Keratinocyte (primary cell): ENCODE results near the gene RILPL2. TPM values are rescaled to one million over a fixed set of nuclear protein-coding genes. Genes with fewer than 3 reads are reported as not detected.
"Not testable (repeated sequence)": the region's sequence is repeated elsewhere in the genome, so short reads cannot be mapped to it uniquely, and the experiment has no call there.

Experiments
- DNase-seq: peaks from one replicate; pipeline ENCODE4 v3.0.0-alpha.2; 2011; ENCODE audit warnings: low read depth, missing footprints, low spot score
- FAIRE-seq: peaks from 2 replicates; lab custom pipeline; 2011; peaks lifted over from hg19 to GRCh38; lab: Jason Lieb, UNC
- H2AFZ ChIP-seq: 2 replicates; pipeline ENCODE4 v1.6.0; 2012; ENCODE audit warnings: low read length, control low read depth, inconsistent platforms; ENCODE audit not compliant: control insufficient read depth
- H3K27ac ChIP-seq: 2 replicates; pipeline ENCODE4 v1.5.1; 2011; ENCODE audit warnings: low read length; ENCODE audit not compliant: control insufficient read depth, insufficient read depth
- H3K27me3 ChIP-seq: 3 replicates; pipeline ENCODE4 v1.6.0; 2011; ENCODE audit warnings: low read length; ENCODE audit not compliant: control insufficient read depth, insufficient read depth; ENCODE audit errors: extremely low read depth
- H3K36me3 ChIP-seq, 2 experiments: 2 replicates in 1 of 2; 3 replicates in 1 of 2; pipeline ENCODE4 v1.5.1; 2011; ENCODE audit warnings: low read length in 2 of 2, mild to moderate bottlenecking in 1 of 2; ENCODE audit not compliant: control insufficient read depth in 2 of 2, insufficient read depth in 2 of 2; ENCODE audit errors: extremely low read depth in 1 of 2
- H3K4me1 ChIP-seq: 3 replicates; pipeline ENCODE4 v1.5.1; 2011; ENCODE audit warnings: low read length; ENCODE audit not compliant: control insufficient read depth, insufficient read depth; ENCODE audit errors: extremely low read depth
- H3K4me2 ChIP-seq: 3 replicates; pipeline ENCODE4 v1.6.0; 2011; ENCODE audit warnings: low read depth, low read length; ENCODE audit not compliant: control insufficient read depth, insufficient read depth; ENCODE audit errors: extremely low read depth
- H3K4me3 ChIP-seq, 3 experiments: fragments of 200-600 bp in 1 of 3; sonication (generic) in 1 of 3; 2 replicates in 2 of 3; 3 replicates in 1 of 3; pipeline ENCODE4 v1.5.1; 2011 to 2016; ENCODE audit warnings: low read length in 3 of 3, mild to moderate bottlenecking in 3 of 3, control low read depth in 2 of 3, inconsistent platforms in 1 of 3, low read depth in 1 of 3, mixed read lengths in 1 of 3, mixed run types in 1 of 3, moderate library complexity in 1 of 3; ENCODE audit not compliant: control insufficient read depth in 2 of 3, insufficient read depth in 2 of 3; ENCODE audit errors: extremely low read depth in 1 of 3
- H3K79me2 ChIP-seq: 2 replicates; pipeline ENCODE4 v1.6.0; 2012; ENCODE audit warnings: low read length; ENCODE audit not compliant: control insufficient read depth, insufficient read depth
- H3K9ac ChIP-seq: 3 replicates; pipeline ENCODE4 v1.6.0; 2011; ENCODE audit warnings: low read length; ENCODE audit not compliant: control insufficient read depth, insufficient read depth; ENCODE audit errors: extremely low read depth
- H3K9me1 ChIP-seq: 3 replicates; pipeline ENCODE4 v1.6.0; 2011; ENCODE audit warnings: low read length; ENCODE audit not compliant: control insufficient read depth, insufficient read depth; ENCODE audit errors: extremely low read depth
- H3K9me3 ChIP-seq: 2 replicates; pipeline ENCODE4 v1.5.1; 2012; ENCODE audit warnings: low read depth, low read length; ENCODE audit not compliant: control insufficient read depth
- H4K20me1 ChIP-seq: 3 replicates; pipeline ENCODE4 v1.6.0; 2011; ENCODE audit warnings: low read length; ENCODE audit not compliant: control insufficient read depth, insufficient read depth; ENCODE audit errors: extremely low read depth
- CTCF ChIP-seq, 3 experiments: IDR thresholded peaks in 1 of 3; conservative IDR thresholded peaks in 1 of 3; optimal IDR thresholded peaks in 1 of 3; 2 replicates in 2 of 3; 3 replicates in 1 of 3; pipeline versions ENCODE3 to v1.5.1; 2011; ENCODE audit warnings: low read length in 3 of 3, mild to moderate bottlenecking in 3 of 3, moderate library complexity in 2 of 3, control low read depth in 1 of 3, inconsistent platforms in 1 of 3; ENCODE audit not compliant: insufficient read depth in 2 of 3; ENCODE audit errors: extremely low read depth in 1 of 3
- EZH2 ChIP-seq: IDR thresholded peaks from one replicate; pipeline ENCODE4 v1.6.1; 2012; ENCODE audit warnings: inconsistent platforms, mild to moderate bottlenecking, low read length, moderate library complexity
- dilution Hi-C: fragments of 300-500 bp; cut with MboI; formaldehyde crosslinking; loops from one replicate; pipeline ENCODE4 v1.7.0; 2020; ENCODE audit warnings: low sequenced_read_pairs; ENCODE audit not compliant: extremely low pct_ligation_motif_present
- polyA plus RNA-seq, 5 experiments: library from polyadenylated mRNA; depleted of rRNA in 3 of 5; stranded (reverse) in 3 of 5; stranded (forward) in 1 of 5; unstranded in 1 of 5; fragments of >200 nt; gene quantifications; 1 replicate in 1 of 5; 2 replicates in 3 of 5; 3 replicates in 1 of 5; pipeline versions ENCODE4 v1.2.1 to v1.2.3, GENCODE V29; 2011 to 2012; ENCODE audit warnings: missing spikeins in 2 of 5, low read depth in 1 of 5, low replicate concordance in 1 of 5

RILPL2 gene
- polyA plus RNA-seq, 1 donor (not counting 4 experiments of a cell fraction or from before 2014, with no cell fraction given): 3.6 TPM

- H3K27me3 ChIP-seq: no peaks in the 10 kb centered on the region
- H3K4me2 ChIP-seq: no peak overlapping the region
- DNase-seq (no peak), FAIRE-seq (no peak)
- no peaks in the 10 kb centered on the region for H4K20me1 ChIP-seq
- no peaks in the 10 kb centered on the region for H3K79me2 ChIP-seq
- H3K4me3 ChIP-seq: no peak overlapping the region
- H3K36me3 ChIP-seq: peaks cover 7 to 10% of the 10 kb centered on the region in 2 experiments
- H3K4me1 ChIP-seq: no peaks in the 10 kb centered on the region
- no peaks in the 10 kb centered on the region for H3K9me3 ChIP-seq
- dilution Hi-C loops: no loop called here
- no peak overlapping the region for H3K9ac ChIP-seq
- no peaks in the 10 kb centered on the region for H3K9me1 ChIP-seq
- TF ChIP-seq CTCF (optimal IDR thresholded peaks at IDR 0.05 in 1 of 3, IDR thresholded peaks at IDR 0.05 in 1 of 3, conservative IDR thresholded peaks at IDR 0.05 in 1 of 3; ENCODE audit: extremely low read depth in 1 of 3, insufficient read depth in 2 of 3, low read length in 3 of 3) (no peak), EZH2 (no peak)
- no peak overlapping the region for H3K27ac ChIP-seq
- H2AFZ ChIP-seq: no peak overlapping the region
Observed at GRCh38 chr12:123483602-123484248, 47.2 kb upstream of the RILPL2 start.

GRCh38 chr12:123482876-123483275, 46.4 kb upstream of the RILPL2 start:
- Histone ChIP-seq H3K4me1 (no peaks in the 10 kb centered on the region), H3K27ac (no peak overlapping the region), H3K4me2 (no peak overlapping the region), H4K20me1 (no peaks in the 10 kb centered on the region), H3K4me3 (no peak overlapping the region), H3K36me3 (peaks cover 7 to 13% of the 10 kb centered on the region in 2 experiments), H3K9me3 (no peaks in the 10 kb centered on the region), H3K9me1 (no peaks in the 10 kb centered on the region), H2AFZ (no peak overlapping the region), H3K79me2 (no peaks in the 10 kb centered on the region), H3K9ac (no peak overlapping the region), H3K27me3 (no peaks in the 10 kb centered on the region)
- DNase-seq (no peak), FAIRE-seq (no peak)
- no peak for TF ChIP-seq CTCF (optimal IDR thresholded peaks at IDR 0.05 in 1 of 3, IDR thresholded peaks at IDR 0.05 in 1 of 3, conservative IDR thresholded peaks at IDR 0.05 in 1 of 3; ENCODE audit: extremely low read depth in 1 of 3, insufficient read depth in 2 of 3, low read length in 3 of 3)
- no peak for TF ChIP-seq EZH2
- dilution Hi-C loops: no loop called here

- dilution Hi-C loops, DNase-seq, FAIRE-seq, H3K79me2 ChIP-seq, H2AFZ ChIP-seq, H3K4me1 ChIP-seq, H3K9ac ChIP-seq, H3K9me1 ChIP-seq, H3K4me2 ChIP-seq, H4K20me1 ChIP-seq, H3K27ac ChIP-seq, H3K4me3 ChIP-seq, H3K9me3 ChIP-seq, H3K27me3 ChIP-seq: not testable (repeated sequence)
- peaks cover 15 to 20% of the 10 kb centered on the region in 2 experiments for H3K36me3 ChIP-seq
Observed at GRCh38 chr12:123481251-123481650, 44.8 kb upstream of the RILPL2 start.
